GM13976 (cell line): Measurements from ENCODE around the gene VRK1.
"Not testable (repeated sequence)": the region's sequence is repeated elsewhere in the genome, so short reads cannot be mapped to it uniquely, and the experiment has no call there.

ENCODE experiments used
- DNase-seq: peaks from one replicate; pipeline ENCODE4 v3.0.0; 2012; ENCODE audit warnings: low spot score
- in situ Hi-C: fragments of 300-500 bp; cut with MboI; formaldehyde crosslinking; loops from one replicate; pipeline ENCODE4 v1.12.0; 2022; ENCODE audit warnings: low sequenced_read_pairs, mixed read lengths, inconsistent platforms; ENCODE audit not compliant: unreplicated experiment
- TF ChIP-seq, protein P1 (sequence below): IDR thresholded peaks from 2 replicates; pipeline ENCODE4 v1.5.1; 2012; ENCODE audit warnings: borderline replicate concordance, mild to moderate bottlenecking; ENCODE audit not compliant: insufficient read depth; ENCODE audit errors: extremely low read depth, missing control alignments, control extremely low read depth

Gene VRK1

DNA sequence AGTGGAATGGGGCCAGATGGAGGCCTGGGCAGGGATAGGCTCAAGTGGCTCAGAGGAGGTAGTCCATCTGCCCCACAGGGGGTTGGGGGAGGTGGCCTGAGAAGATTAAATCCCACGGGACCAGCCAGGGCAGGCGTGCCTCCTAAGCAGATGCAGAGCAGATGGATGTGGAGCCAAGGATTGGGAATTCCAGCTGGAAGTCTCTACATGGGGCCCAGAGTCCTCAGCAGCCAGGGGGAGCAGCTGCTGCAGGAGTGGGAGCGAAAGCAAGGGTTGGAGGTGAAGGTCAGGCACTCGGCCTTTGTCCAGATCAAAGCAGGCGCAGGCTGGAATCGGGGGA, 42.4 kb upstream of the VRK1 start:
- DNase-seq, result no peak
- in situ Hi-C loops, result no loop called here
- TF ChIP-seq, protein P1, sequence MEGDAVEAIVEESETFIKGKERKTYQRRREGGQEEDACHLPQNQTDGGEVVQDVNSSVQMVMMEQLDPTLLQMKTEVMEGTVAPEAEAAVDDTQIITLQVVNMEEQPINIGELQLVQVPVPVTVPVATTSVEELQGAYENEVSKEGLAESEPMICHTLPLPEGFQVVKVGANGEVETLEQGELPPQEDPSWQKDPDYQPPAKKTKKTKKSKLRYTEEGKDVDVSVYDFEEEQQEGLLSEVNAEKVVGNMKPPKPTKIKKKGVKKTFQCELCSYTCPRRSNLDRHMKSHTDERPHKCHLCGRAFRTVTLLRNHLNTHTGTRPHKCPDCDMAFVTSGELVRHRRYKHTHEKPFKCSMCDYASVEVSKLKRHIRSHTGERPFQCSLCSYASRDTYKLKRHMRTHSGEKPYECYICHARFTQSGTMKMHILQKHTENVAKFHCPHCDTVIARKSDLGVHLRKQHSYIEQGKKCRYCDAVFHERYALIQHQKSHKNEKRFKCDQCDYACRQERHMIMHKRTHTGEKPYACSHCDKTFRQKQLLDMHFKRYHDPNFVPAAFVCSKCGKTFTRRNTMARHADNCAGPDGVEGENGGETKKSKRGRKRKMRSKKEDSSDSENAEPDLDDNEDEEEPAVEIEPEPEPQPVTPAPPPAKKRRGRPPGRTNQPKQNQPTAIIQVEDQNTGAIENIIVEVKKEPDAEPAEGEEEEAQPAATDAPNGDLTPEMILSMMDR, result no peak

DNA sequence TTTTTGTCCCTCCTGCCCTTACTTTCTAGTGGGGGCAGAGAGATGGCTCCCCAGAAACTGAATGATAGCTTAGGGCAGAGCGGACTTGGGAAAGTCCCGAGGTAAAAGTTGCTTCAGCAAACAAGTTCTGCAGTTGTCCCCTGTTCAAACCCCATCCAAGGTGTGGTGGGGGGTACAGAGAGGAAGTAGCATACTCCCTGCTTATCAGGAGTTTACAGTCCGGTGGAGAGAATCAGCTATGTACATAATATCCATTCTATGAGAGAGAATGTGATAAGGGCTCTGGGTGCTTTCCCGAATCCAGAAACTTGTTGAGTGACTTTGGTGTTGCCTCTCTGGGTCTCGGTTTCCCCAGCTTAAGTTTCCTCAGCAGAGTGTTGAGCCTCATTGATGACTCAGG, 40.4 kb upstream of the VRK1 start:
- in situ Hi-C loops, result no loop called here
- DNase-seq, result no peak
- TF ChIP-seq, protein P1, result no peak

DNA sequence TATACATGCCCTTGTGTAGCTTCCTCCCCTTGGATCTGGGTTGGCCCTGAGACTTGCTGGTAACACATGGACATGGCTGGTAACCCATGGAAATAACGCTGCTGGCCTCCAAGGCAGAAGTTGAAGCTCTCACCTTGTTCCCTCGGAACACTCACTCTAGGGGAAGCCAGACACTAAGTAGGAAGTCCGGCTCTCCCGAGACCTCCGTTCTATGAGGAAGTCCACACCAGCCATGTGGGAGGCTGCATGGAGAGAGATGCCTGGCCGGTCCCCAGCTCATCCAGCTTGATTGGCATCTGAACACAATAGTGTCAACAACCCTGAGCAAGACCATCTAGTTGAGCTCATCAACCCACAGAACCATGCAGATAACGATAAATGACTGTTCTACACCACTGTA, 39.7 kb upstream of the VRK1 start:
- no peak for DNase-seq
- TF ChIP-seq, protein P1, result no peak

DNA sequence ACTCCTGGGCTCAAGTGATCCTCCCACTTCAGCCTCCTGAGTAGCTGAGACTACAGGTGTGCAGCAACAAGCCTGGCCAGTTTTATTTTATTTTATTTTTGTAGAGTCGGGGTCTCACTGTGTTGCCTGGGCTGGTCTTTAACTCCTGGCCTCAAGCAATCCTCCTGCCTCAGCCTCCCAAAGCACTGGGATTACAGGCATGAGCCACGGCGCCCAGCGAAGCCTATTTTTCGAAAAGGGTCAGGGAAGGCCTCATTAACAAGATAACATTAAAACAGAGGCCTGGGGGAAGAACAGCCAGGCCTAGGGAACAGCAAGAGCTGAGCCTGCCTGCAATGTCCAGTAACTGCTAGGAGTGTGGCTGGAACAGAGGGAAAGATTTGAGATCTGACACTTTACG, 36.1 kb upstream of the VRK1 start:
- in situ Hi-C loops, result no loop called here
- no peak for DNase-seq
- TF ChIP-seq, protein P1, result no peak

More for the DNA sequence above, 39.7 kb upstream of the VRK1 start:
- in situ Hi-C loops, result no loop called here

DNA sequence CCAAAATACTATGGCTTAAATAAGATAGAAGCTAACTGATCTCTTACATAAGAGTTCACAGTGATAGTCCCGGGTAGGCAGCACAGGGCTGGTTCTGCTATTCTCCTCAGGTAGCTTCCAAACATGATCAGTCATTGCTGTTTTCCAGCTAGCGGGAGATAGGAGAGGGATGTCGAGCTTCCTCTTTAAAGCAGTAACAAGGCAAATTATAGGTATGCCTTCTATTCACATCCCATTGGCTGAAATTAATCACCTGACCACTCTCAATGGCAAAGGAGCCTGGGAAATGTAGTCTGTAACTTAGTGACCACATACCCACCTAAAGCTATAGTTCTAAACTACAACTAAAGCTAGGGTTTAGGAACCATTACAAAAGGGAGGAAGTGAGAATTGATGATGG, 34.5 kb upstream of the VRK1 start:
- peak; percentile 71 for DNase-seq
- TF ChIP-seq, protein P1, result no peak
- in situ Hi-C loops, result no loop called here

DNA sequence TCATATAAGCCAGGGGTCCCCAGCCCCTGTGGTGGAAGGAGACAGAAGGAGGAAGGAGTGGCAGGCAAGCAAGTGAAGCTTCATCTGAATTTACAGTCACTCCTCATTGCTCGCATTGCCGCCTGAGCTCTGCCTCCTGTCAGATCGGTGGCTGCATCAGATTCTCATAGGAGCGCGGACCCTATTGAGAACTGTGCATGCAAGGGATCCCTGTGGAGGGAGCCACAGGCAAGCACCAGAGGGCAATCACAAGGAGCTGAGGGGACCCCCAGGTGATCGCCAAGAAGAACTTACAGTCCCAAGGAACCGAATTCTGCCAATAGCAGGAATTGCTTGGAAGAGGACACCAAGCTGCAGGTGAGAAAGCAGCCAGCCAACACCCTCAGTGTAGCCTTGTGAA, 33.2 kb upstream of the VRK1 start:
- in situ Hi-C loops, result no loop called here
- DNase-seq, result no peak
- TF ChIP-seq, protein P1, result no peak

DNA sequence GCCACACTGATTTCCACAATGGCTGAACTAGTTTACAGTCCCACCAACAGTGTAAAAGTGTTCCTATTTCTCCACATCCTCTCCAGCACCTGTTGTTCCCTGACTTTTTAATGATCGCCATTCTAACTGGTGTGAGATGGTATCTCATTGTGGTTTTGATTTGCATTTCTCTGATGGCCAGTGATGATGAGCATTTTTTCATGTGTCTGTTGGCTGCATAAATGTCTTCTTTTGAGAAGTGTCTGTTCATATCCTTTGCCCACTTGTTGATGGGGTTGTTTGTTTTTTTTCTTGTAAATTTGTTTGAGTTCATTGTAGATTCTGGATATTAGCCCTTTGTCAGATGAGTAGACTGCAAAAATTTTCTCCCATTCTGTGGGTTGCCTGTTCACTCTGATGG, 32.0 kb upstream of the VRK1 start:
- in situ Hi-C loops, DNase-seq: not testable (repeated sequence)
